ENCODE results near the gene DNAH2. TPM values are rescaled to one million over a fixed set of nuclear protein-coding genes. Genes with fewer than 3 reads are reported as not detected.

DNAH2 gene
- total and polyA plus RNA-seq, 2 of the 13 experiments (the other 11 are each of a cell fraction or from before 2014, with no cell fraction given): not detected

- TF ChIP-seq, protein P1, sequence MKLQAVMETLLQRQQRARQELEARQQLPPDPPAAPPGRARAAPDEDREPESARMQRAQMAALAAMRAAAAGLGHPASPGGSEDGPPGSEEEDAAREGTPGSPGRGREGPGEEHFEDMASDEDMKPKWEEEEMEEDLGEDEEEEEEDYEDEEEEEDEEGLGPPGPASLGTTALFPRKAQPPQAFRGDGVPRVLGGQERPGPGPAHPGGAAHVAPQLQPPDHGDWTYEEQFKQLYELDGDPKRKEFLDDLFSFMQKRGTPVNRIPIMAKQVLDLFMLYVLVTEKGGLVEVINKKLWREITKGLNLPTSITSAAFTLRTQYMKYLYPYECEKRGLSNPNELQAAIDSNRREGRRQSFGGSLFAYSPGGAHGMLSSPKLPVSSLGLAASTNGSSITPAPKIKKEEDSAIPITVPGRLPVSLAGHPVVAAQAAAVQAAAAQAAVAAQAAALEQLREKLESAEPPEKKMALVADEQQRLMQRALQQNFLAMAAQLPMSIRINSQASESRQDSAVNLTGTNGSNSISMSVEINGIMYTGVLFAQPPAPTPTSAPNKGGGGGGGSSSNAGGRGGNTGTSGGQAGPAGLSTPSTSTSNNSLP (IDR thresholded peaks at IDR 0.05; ENCODE audit: low read depth, low read length): 0 out of 2 replicates have a peak, but pooled peaks have one; percentile 53
- TF ChIP-seq TCF7L2 (IDR thresholded peaks at IDR 0.05; ENCODE audit: low read depth, low read length) (no peak), SP1 (IDR thresholded peaks at IDR 0.05) (no peak), SP1 (CRISPR knock-in tag; IDR thresholded peaks at IDR 0.05) (peak; percentile 83), NCOA5 (CRISPR knock-in tag; IDR thresholded peaks at IDR 0.05) (no peak), ZNF275 (CRISPR knock-in tag; IDR thresholded peaks at IDR 0.05; ENCODE audit: borderline replicate concordance) (no peak), KLF15 (CRISPR knock-in tag; IDR thresholded peaks at IDR 0.05; ENCODE audit: borderline replicate concordance) (no peak), ZNF816 (CRISPR knock-in tag; IDR thresholded peaks at IDR 0.05; ENCODE audit: borderline replicate concordance) (no peak), ZNF329 (CRISPR knock-in tag; IDR thresholded peaks at IDR 0.05; ENCODE audit: low read depth) (no peak), ZMAT3 (CRISPR knock-in tag; conservative IDR thresholded peaks at IDR 0.05) (peak; percentile 26; the same call in 1 of the 2 replicates), USF2 (IDR thresholded peaks at IDR 0.05; ENCODE audit: low read depth, low read length) (peak; percentile 66; the same call in 1 of the 2 replicates), USF2 (CRISPR knock-in tag; IDR thresholded peaks at IDR 0.05; ENCODE audit: borderline replicate concordance) (peak; percentile 79; the same call in 1 of the 2 replicates), ZNF44 (CRISPR knock-in tag; IDR thresholded peaks at IDR 0.05) (no peak), KLF16 (CRISPR knock-in tag; IDR thresholded peaks at IDR 0.05) (no peak), HNRNPL (IDR thresholded peaks at IDR 0.05; ENCODE audit: low read depth, low read length) (no peak)
- TF ChIP-seq, protein P2, sequence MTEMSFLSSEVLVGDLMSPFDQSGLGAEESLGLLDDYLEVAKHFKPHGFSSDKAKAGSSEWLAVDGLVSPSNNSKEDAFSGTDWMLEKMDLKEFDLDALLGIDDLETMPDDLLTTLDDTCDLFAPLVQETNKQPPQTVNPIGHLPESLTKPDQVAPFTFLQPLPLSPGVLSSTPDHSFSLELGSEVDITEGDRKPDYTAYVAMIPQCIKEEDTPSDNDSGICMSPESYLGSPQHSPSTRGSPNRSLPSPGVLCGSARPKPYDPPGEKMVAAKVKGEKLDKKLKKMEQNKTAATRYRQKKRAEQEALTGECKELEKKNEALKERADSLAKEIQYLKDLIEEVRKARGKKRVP (CRISPR knock-in tag; IDR thresholded peaks at IDR 0.05): no peak
- TF ChIP-seq, protein P3, sequence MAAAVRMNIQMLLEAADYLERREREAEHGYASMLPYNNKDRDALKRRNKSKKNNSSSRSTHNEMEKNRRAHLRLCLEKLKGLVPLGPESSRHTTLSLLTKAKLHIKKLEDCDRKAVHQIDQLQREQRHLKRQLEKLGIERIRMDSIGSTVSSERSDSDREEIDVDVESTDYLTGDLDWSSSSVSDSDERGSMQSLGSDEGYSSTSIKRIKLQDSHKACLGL (CRISPR knock-in tag; IDR thresholded peaks at IDR 0.05): no peak
These were observed 140.4 kb downstream of the DNAH2 start, which contains the start of gene CYB5D1 (continued) for GRCh38 chr17:7857713-7858521.
